Spinal cord (tissue), 10 donors: ENCODE measurements around the gene PRKCH. TPM values are rescaled to one million over a fixed set of nuclear protein-coding genes. Genes with fewer than 3 reads are reported as not detected.

ENCODE experiments used
- DNase-seq, 6 donors: peaks; one replicate each; pipeline versions ENCODE4 v3.0.0 to v3.0.0-alpha.2; 2013 to 2015; ENCODE audit warnings: low spot score in 6 of 6, low read depth in 4 of 6
- H3K27ac ChIP-seq: one replicate; pipeline ENCODE4 v1.5.1; 2013; ENCODE audit warnings: low read depth, low read length, control low read depth
- H3K27me3 ChIP-seq: one replicate; pipeline ENCODE4 v1.6.1; 2013; ENCODE audit warnings: low read length; ENCODE audit not compliant: control insufficient read depth, insufficient read depth
- H3K36me3 ChIP-seq: one replicate; pipeline ENCODE4 v1.6.1; 2013; ENCODE audit warnings: low read length; ENCODE audit not compliant: control insufficient read depth, insufficient read depth
- H3K4me1 ChIP-seq: one replicate; pipeline ENCODE4 v1.6.1; 2013; ENCODE audit warnings: low read length; ENCODE audit not compliant: control insufficient read depth, insufficient read depth
- H3K4me3 ChIP-seq: one replicate; pipeline ENCODE4 v1.5.1; 2013; ENCODE audit warnings: low read depth, low read length, control low read depth
- H3K9me3 ChIP-seq: one replicate; pipeline ENCODE4 v1.6.1; 2013; ENCODE audit warnings: low read length; ENCODE audit not compliant: control insufficient read depth, insufficient read depth
- WGBS: methylation state at CpG from one replicate; pipeline ENCODE4 v1.1.5; 2013; ENCODE audit warnings: missing lambda C conversion rate; ENCODE audit not compliant: insufficient coverage; 5-methylcytosine and 5-hydroxymethylcytosine counted together
- polyA plus RNA-seq, 2 donors: library from polyadenylated mRNA; unstranded; fragments of 120-200 nt; gene quantifications; one replicate each; pipeline ENCODE4 v1.2.1, GENCODE V29; 2013; ENCODE audit not compliant: insufficient read length in 2 of 2
- total RNA-seq, 2 donors: library from RNA; depleted of rRNA in 1 of 2; stranded (reverse); fragments of 120-200 nt in 1 of 2; fragments of >200 nt in 1 of 2; gene quantifications; one replicate each; pipeline versions ENCODE4 v1.2.3 to v1.2.4, GENCODE V29; 2013 to 2014
- donor health status: healthy.

The PRKCH gene
- total and polyA plus RNA-seq, 4 donors = 9.6 to 30.7 (median 15.5) TPM

DNA sequence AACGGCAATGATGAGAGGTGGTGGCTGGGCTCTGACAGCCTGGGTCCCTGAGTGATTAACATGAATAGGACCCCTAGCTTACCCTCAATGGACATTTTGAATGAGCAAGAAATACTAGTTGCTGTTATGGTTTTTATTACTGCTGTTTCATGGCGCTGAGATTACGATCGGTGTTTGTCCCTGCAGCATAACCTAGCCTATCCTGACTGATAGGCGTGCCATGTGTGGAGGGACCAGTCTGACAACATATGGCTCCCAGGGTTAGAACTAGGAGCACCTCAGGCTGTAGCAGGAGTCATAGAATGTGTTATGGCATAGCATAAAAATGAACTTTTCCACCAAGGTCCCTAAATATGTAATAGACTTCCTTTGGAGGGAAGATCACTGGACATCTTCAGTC, 236.5 kb downstream of the PRKCH start:
- no peak overlapping the region for H3K27ac ChIP-seq
- no peak overlapping the region for H3K4me3 ChIP-seq
- H3K4me1 ChIP-seq = peaks cover 14% of the 10 kb centered on the region
- H3K27me3 ChIP-seq = no peaks in the 10 kb centered on the region
- DNase-seq = no peak
- no peaks in the 10 kb centered on the region for H3K9me3 ChIP-seq
- H3K36me3 ChIP-seq = no peaks in the 10 kb centered on the region
- 96% methylated on average over 4 of the region's 5 CpGs for WGBS

DNA sequence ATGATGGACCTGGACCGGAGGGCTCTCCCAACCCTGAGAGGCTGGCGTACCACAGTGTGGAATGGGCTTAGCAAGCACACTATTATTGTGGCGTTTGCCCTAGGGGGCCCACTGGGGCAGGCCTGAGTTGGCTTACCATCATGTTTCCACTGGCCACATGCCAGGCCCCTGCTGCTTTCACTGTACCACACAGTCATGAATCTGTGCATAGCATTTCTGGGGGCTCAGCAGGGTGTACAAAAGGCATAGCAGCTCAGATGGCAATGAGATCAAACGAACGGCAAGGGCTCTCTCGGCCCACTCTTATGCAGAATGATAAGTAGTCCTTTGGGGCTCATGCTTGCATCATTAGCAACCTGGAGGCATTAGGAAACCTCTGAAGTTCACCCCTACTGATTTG, 236.9 kb downstream of the PRKCH start:
- Histone ChIP-seq H3K36me3 (no peaks in the 10 kb centered on the region), H3K27ac (no peak overlapping the region), H3K4me3 (no peak overlapping the region), H3K27me3 (no peaks in the 10 kb centered on the region), H3K9me3 (no peaks in the 10 kb centered on the region), H3K4me1 (peaks cover 10% of the 10 kb centered on the region)
- 41% methylated on average over 6 of the region's 6 CpGs for WGBS
- DNase-seq = peak in 1 of 6 donors; percentile 54

DNA sequence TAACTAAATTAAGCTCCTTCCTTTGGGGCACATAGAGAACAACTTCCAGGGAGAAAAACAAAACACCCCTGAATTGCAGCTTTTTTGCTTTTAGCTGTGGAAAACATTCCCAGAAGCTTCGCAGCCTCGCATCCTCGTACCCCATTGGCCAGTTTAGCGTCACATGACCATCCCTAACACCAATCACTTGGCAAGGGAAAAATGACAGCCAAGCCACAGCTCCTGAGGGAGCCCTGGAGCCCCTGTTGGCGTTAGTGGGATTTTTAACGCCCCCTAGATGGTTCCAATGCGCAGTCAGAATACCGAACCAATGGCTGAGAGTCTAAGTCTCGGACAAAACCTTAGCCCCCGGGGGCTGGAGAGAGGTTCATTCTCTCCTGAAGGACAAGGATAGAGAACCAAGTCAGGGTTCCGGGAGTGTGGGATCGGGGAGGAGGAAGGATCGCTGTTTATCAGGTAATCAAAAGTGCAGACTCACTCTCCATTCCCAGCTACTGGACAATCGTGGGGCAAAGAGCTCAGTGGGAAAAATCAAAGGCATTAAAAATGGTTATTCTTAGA, 238.3 kb downstream of the PRKCH start:
- no peak overlapping the region for H3K27ac ChIP-seq
- DNase-seq = no peak
- WGBS = 93% methylated on average over 12 of the region's 14 CpGs

DNA sequence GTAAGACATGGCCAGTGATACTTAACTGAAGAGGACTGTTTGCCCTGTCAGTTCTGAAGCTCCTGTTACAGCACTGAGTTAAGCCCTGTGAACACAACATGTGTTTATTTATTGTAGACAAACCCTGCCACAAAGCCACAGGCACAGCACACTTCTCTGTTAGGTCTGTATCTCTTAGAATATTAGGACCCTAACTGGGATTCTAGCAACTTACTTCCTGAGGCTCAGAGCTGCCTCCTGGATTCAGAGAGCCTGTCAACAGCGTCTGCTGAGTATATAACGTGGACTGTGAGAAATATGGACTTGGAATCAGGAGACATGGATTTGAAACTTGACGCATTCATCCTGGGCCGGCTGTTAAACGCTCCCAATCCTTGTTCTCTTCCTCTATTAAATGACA, 238.9 kb downstream of the PRKCH start:
- no peak overlapping the region for H3K27ac ChIP-seq

More for the DNA sequence above, 238.3 kb downstream of the PRKCH start:
- Histone ChIP-seq H3K9me3 (no peaks in the 10 kb centered on the region), H3K4me1 (peaks cover 10% of the 10 kb centered on the region), H3K4me3 (no peak overlapping the region), H3K27me3 (no peaks in the 10 kb centered on the region), H3K36me3 (no peaks in the 10 kb centered on the region)

DNA sequence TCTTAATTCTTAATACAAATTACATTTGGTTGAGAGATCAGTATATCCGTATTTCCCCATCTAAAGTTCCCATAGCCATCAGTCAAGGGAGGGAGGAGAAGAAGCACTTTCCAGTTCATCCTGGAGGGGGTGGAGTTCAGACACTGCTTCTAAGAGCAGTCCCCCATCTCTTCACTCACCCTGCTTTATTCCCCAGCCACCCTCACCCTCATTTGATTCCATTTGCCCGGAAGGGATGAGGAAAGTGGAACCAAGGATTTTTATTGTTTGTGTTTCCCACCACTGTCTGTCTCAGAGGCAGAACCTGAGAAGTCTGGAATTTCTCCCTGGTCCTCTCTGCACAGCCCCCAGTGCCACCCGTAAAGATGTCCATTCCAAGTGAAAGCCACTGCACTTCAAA, 239.7 kb downstream of the PRKCH start:
- no CpG with 5 or more reads among the region's 3 CpGs for WGBS
- Histone ChIP-seq H3K27me3 (no peaks in the 10 kb centered on the region), H3K4me1 (peaks cover 10% of the 10 kb centered on the region), H3K9me3 (no peaks in the 10 kb centered on the region), H3K27ac (no peak overlapping the region), H3K36me3 (no peaks in the 10 kb centered on the region), H3K4me3 (no peak overlapping the region)
- no peak for DNase-seq

More for the DNA sequence above, 238.9 kb downstream of the PRKCH start:
- no CpG with 5 or more reads among the region's 5 CpGs for WGBS
- Histone ChIP-seq H3K27me3 (no peaks in the 10 kb centered on the region), H3K36me3 (no peaks in the 10 kb centered on the region), H3K4me3 (no peak overlapping the region), H3K9me3 (no peaks in the 10 kb centered on the region), H3K4me1 (peaks cover 10% of the 10 kb centered on the region)
- DNase-seq = no peak

DNA sequence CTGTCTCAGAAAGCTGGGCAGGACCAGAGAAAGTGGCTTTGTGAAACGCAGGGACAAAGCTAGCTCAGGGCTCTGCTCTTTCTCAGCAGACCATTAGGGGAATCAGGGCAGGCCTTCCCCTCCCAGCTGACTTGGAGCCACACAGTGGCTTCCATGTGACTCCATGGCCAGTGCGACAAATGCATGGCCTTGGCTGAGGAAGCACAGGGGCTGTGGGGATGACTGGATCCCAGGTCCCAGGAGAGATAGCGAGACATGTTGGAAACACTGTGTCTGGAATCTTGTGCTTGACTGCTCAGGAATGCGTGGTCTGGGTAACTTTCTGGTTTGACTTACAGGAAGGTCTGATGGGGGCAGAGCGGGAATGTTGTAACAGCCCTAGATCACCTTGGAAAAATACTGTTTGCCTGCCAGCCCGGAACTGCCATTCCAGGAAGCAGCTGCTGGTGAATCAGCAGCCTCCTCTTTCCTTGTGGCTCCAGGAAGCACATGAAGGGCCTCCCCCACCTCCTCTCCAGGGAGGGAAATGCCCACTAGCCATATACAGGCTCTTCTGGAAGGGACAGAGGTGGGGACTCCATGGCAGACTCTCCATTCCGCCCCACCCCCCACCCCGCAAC, 240.4 kb downstream of the PRKCH start:
- H3K36me3 ChIP-seq = no peaks in the 10 kb centered on the region
- 72% methylated on average over 6 of the region's 8 CpGs for WGBS
- H3K27me3 ChIP-seq = no peaks in the 10 kb centered on the region
- peaks cover 10% of the 10 kb centered on the region for H3K4me1 ChIP-seq
- H3K4me3 ChIP-seq = no peak overlapping the region
- no peaks in the 10 kb centered on the region for H3K9me3 ChIP-seq
- no peak overlapping the region for H3K27ac ChIP-seq
- no peak for DNase-seq

DNA sequence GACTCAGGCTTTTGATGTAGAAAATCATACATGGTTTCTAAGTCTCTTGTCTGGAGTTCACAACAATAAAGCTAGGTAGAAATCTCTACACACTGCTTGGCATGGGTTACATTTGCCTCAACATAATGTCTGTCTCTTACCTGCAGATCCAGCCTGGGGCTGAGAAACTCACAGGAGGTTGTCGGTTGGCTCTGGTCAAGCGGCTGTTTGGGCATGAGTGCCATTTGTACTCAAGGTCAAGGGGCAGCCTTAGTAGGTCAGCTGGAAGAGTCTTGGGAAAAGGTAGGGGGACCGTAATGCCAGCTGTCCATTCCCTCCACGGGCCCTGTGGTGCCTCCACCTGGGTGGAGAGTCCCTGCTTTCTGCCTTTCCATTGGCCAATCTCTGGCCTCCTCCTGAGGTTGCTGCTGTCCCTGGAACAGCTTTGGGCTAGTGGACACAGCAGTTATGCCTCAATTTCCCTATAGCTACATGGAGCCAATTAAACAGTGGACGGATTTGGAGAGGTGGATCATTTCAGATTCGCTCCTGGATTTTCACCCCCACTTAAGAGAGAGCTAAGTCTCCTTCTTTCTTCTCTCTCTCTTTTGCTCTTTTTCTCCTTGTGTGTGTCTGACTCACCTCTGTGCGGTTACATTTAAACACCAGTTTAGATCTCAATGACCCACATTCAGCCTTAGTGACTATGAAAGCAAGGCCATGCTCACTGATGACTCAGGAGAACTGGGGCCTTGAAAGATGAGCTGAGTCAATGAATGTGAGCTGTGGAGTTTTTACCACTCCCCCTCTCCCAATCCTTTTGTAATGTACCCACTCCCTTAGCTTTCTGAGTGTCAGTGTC, 241.2 kb downstream of the PRKCH start:
- peaks cover 10% of the 10 kb centered on the region for H3K4me1 ChIP-seq
- H3K4me3 ChIP-seq = no peak overlapping the region
- no peak for DNase-seq
- no peaks in the 10 kb centered on the region for H3K36me3 ChIP-seq
- no peaks in the 10 kb centered on the region for H3K27me3 ChIP-seq
- H3K27ac ChIP-seq = no peak overlapping the region
- 98% methylated on average over 5 of the region's 7 CpGs for WGBS
- no peaks in the 10 kb centered on the region for H3K9me3 ChIP-seq

DNA sequence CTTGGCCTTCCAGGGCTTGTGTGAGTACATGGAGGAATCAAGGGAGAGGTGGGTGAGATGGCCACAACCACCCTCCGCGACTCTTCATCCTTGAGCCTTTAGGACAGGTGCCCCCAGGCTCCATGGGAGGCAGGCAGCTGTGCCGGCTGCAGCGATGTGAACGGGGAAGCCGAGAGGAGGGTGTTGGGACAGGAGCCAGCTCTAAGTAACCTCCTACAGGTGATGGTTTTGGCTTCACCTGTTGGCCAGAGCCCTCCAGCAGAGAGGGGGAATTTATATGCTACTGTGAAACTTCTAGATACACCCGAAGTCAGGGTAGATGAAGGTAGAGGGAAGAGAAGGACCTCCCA, 241.8 kb downstream of the PRKCH start:
- no peak for DNase-seq
- Histone ChIP-seq H3K4me3 (no peak overlapping the region), H3K9me3 (no peaks in the 10 kb centered on the region), H3K27me3 (peaks cover 3% of the 10 kb centered on the region), H3K4me1 (peaks cover 14% of the 10 kb centered on the region), H3K36me3 (no peaks in the 10 kb centered on the region), H3K27ac (no peak overlapping the region)
- 100% methylated on average over 6 of the region's 7 CpGs for WGBS

DNA sequence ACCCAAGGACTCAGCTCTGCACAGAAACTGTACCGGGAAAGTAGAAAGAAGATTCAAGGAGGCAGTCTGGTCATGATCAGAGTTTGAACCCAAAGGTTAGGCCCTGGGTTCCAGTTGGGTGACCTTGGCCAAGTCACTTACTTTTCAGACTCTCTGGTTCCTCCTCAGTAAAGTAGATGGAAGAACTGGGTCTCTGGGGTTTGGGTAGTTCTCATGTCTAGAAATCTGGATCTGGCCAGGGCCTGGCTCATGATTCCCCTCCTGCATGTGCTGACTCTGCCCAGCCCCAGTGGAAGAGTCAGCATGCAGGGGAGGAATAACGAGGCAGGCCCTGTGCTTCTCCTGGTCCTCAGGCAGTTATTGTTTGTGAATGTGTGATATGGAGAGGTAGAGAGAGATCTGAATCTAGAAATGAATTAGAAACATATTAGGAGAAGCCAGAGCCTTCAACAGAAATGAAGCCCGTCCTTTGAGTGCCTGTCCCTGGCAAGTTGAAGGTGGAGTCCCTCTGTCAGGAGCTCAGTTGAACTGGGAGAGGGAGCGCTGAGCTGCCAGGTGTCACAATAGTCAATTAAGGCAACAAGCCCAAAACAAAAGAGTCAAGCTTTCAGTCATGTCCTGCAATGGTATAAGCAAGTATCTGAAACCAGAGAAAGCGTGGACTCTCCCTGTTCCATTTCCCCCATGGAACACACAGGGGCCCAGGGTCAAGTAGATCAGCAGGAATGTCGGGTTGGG, 242.7 kb downstream of the PRKCH start:
- WGBS = 59% methylated on average over 3 of the region's 6 CpGs
- no peak for DNase-seq
- H3K36me3 ChIP-seq = no peaks in the 10 kb centered on the region
- peaks cover 6% of the 10 kb centered on the region for H3K27me3 ChIP-seq
- H3K4me3 ChIP-seq = no peak overlapping the region
- H3K9me3 ChIP-seq = no peaks in the 10 kb centered on the region
- H3K4me1 ChIP-seq = peaks cover 20% of the 10 kb centered on the region
- no peak overlapping the region for H3K27ac ChIP-seq
